GM12878 (cell line): ENCODE measurements around the gene DSG1. TPM values are rescaled to one million over a fixed set of nuclear protein-coding genes. Genes with fewer than 3 reads are reported as not detected.

Experiments
- ATAC-seq: fragments of 200-7000 bp; cut with Tn5 transposase; 3 replicates; pipeline ENCODE4 v1.9.1; 2020; ENCODE audit warnings: mild to moderate bottlenecking, moderate library complexity
- BruUV-seq: library from RNA; stranded (reverse); fragments of 400-500 nt; replicated peaks from 2 replicates; lab custom pipeline; 2021; lab: Mats Ljungman, UMichigan
- CTCF ChIA-PET: fragments of 300-600 bp; sonication (Branson Sonifier 250); formaldehyde crosslinking; extraction: SDS; loops from one replicate; lab custom pipeline; 2021; ENCODE audit warnings: inconsistent platforms; lab: Yijun Ruan, JAX
- POLR2A ChIA-PET: fragments of 350-600 bp; formaldehyde crosslinking; extraction: SDS; loops from one replicate; lab custom pipeline; 2021; ENCODE audit warnings: inconsistent platforms; lab: Charles Lee
- RAD21 ChIA-PET: fragments of 300-600 bp; sonication (Branson Sonifier 250); formaldehyde crosslinking; loops from one replicate; lab custom pipeline; 2023; ENCODE audit warnings: antibody characterized with exemption; ENCODE audit not compliant: unreplicated experiment; lab: Charles Lee
- SMC1A ChIA-PET: fragments of 300-600 bp; sonication (Branson Sonifier 250); formaldehyde crosslinking; loops from one replicate; lab custom pipeline; 2023; ENCODE audit not compliant: unreplicated experiment, uncharacterized antibody; lab: Charles Lee
- DNase-seq: peaks from one replicate; pipeline ENCODE4 v3.0.0-alpha.2; 2011; ENCODE audit warnings: low read depth, low spot score
- FAIRE-seq: peaks from 3 replicates; lab custom pipeline; 2011; peaks lifted over from hg19 to GRCh38; lab: Jason Lieb, UNC
- H2AFZ ChIP-seq: 2 replicates; pipeline ENCODE4 v1.6.0; 2011; ENCODE audit warnings: low read depth, low read length, control low read depth; ENCODE audit not compliant: control insufficient read depth
- H3K27ac ChIP-seq: 2 replicates; pipeline ENCODE4 v1.5.1; 2011; ENCODE audit warnings: control low read depth; ENCODE audit not compliant: control insufficient read depth, insufficient read depth
- H3K27me3 ChIP-seq, 2 experiments: replicated peaks in 1 of 2; 2 replicates each; pipeline versions ENCODE4 v1.6.0 to v1.6.1; 2011; ENCODE audit warnings: low read length in 1 of 2; ENCODE audit not compliant: control insufficient read depth in 2 of 2, insufficient read depth in 2 of 2
- H3K36me3 ChIP-seq, 2 experiments: 2 replicates each; pipeline ENCODE4 v1.5.1; 2011; ENCODE audit warnings: low read length in 1 of 2; ENCODE audit not compliant: control insufficient read depth in 2 of 2, insufficient read depth in 2 of 2
- H3K4me1 ChIP-seq: 2 replicates; pipeline ENCODE4 v1.6.1; 2011; ENCODE audit warnings: mild to moderate bottlenecking, low read length, moderate library complexity, mixed read lengths; ENCODE audit not compliant: control insufficient read depth, insufficient read depth
- H3K4me2 ChIP-seq: 2 replicates; pipeline ENCODE4 v1.6.0; 2011; ENCODE audit warnings: control low read depth; ENCODE audit not compliant: control insufficient read depth, insufficient read depth
- H3K4me3 ChIP-seq: fragments of 200-600 bp; sonication (generic); 2 replicates; pipeline ENCODE4 v1.5.1; 2016
- H3K79me2 ChIP-seq: 2 replicates; pipeline ENCODE4 v1.6.0; 2011; ENCODE audit warnings: low read length; ENCODE audit not compliant: control insufficient read depth, insufficient read depth
- H3K9ac ChIP-seq: 2 replicates; pipeline ENCODE4 v1.8.0; 2011; ENCODE audit warnings: low read length, control low read depth, mixed read lengths; ENCODE audit not compliant: control insufficient read depth, insufficient read depth
- H3K9me3 ChIP-seq: replicated peaks from 3 replicates; pipeline ENCODE4 v1.5.1; 2011; ENCODE audit warnings: mild to moderate bottlenecking, low read length; ENCODE audit not compliant: control insufficient read depth, insufficient read depth
- H4K20me1 ChIP-seq: 2 replicates; pipeline ENCODE4 v1.6.0; 2011; ENCODE audit not compliant: control insufficient read depth, insufficient read depth
- CHD1 ChIP-seq: IDR thresholded peaks from 2 replicates; pipeline ENCODE4 v1.6.1; 2012; ENCODE audit warnings: low read depth, low read length, improper control_type of control experiment
- FOS ChIP-seq: IDR thresholded peaks from 3 replicates; pipeline ENCODE4 v1.6.1; 2011; ENCODE audit warnings: borderline replicate concordance; ENCODE audit not compliant: insufficient read length; ENCODE audit errors: extremely low read depth
- FOXK2 ChIP-seq: fragments of 450-650 bp; IDR thresholded peaks from 2 replicates; pipeline ENCODE4 v1.6.1; 2017; ENCODE audit warnings: mild to moderate bottlenecking, moderate library complexity
- POU2F2 ChIP-seq: IDR thresholded peaks from 3 replicates; pipeline ENCODE4 v1.6.1; 2011; ENCODE audit warnings: low read depth, mild to moderate bottlenecking, low read length, borderline replicate concordance
- SKIL ChIP-seq: fragments of 450-650 bp; IDR thresholded peaks from 2 replicates; pipeline ENCODE4 v1.6.1; 2017; ENCODE audit warnings: mild to moderate bottlenecking, low read depth, inconsistent platforms; ENCODE audit not compliant: poor library complexity, severe bottlenecking
- SMAD5 ChIP-seq: IDR thresholded peaks from 2 replicates; pipeline ENCODE4 v1.6.1; 2016; ENCODE audit warnings: antibody characterized with exemption, low read depth
- YY1 ChIP-seq: IDR thresholded peaks from 2 replicates; pipeline ENCODE4 v1.6.1; 2011; ENCODE audit warnings: low read depth, mild to moderate bottlenecking, low read length
- in situ Hi-C: fragments of 300-500 bp; cut with MboI; formaldehyde crosslinking; loops from 9 replicates; pipeline ENCODE4 v1.14.3; 2018; ENCODE audit warnings: mixed read lengths
- intact Hi-C: fragments of 100-400 bp; cut with micrococcal nuclease; formaldehyde crosslinking; loops from one replicate; pipeline ENCODE4 v1.14.2; 2022; ENCODE audit not compliant: unreplicated experiment
- polyA plus RNA-seq, 11 experiments: library from polyadenylated mRNA; depleted of rRNA in 4 of 11; unstranded in 6 of 11; stranded (reverse) in 5 of 11; fragments of >200 nt; fragmentation: Nextera tagmentation in 4 of 11; fragmentation: Illumina TruSeq in 1 of 11; extraction: Ambion mirVana in 4 of 11; extraction: Trizol in 1 of 11; gene quantifications; 1 replicate in 1 of 11; 2 replicates in 10 of 11; pipeline versions ENCODE4 v1.2.1 to v1.2.3, GENCODE V29; 2011 to 2016; ENCODE audit warnings: inconsistent platforms in 2 of 11, missing spikeins in 2 of 11, low read depth in 1 of 11
- total RNA-seq, 4 experiments: library from RNA; depleted of rRNA in 3 of 4; stranded (reverse); fragments of >200 nt in 3 of 4; fragmentation: Illumina TruSeq in 1 of 4; extraction: Trizol in 1 of 4; gene quantifications; 2 replicates each; pipeline versions ENCODE4 v1.2.1 to v1.2.3, GENCODE V29; 2013 to 2021
- TF ChIP-seq, protein P1 (sequence below): fragments of 450-650 bp; IDR thresholded peaks from 2 replicates; pipeline ENCODE4 v1.6.1; 2014; ENCODE audit warnings: mild to moderate bottlenecking

The DSG1 gene
- total and polyA plus RNA-seq, 10 of the 15 experiments (the other 5 are each of a cell fraction or from before 2014, with no cell fraction given) = 0.10 to 5.0 (median 2.6) TPM

DNA sequence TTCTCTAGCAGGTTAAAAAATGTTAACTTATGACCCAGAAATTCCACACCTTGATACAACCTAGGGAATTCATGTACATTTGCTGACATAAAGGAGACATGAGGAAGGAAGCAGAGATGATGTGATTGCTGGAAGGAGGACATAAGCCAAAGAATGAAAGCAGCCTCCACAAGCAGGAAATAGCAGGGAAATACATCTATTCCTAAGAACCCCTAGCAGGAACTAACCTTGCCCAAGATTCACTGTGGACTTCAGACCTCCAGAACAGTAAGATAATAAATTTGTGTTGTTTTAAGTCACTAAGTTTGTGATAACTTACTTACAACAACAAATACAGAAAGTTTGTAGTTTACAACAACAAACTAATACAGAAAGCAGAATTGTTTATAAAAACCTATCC lies 54.0 kb downstream of the DSG1 start:
- intact Hi-C loops = no loop called here
- H3K27me3 ChIP-seq = no peaks in the 10 kb centered on the region
- H3K4me3 ChIP-seq = no peak overlapping the region
- no peaks in the 10 kb centered on the region for H3K79me2 ChIP-seq
- no peak overlapping the region for H2AFZ ChIP-seq
- POLR2A ChIA-PET = no interaction called here
- in situ Hi-C loops = no loop called here
- H3K36me3 ChIP-seq = no peaks in the 10 kb centered on the region
- no peaks in the 10 kb centered on the region for H3K9me3 ChIP-seq
- no peak for DNase-seq
- TF ChIP-seq FOS (no peak), SMAD5 (no peak), FOXK2 (no peak), YY1 (no peak), CHD1 (no peak), POU2F2 (no peak), SKIL (no peak)
- TF ChIP-seq, protein P1, sequence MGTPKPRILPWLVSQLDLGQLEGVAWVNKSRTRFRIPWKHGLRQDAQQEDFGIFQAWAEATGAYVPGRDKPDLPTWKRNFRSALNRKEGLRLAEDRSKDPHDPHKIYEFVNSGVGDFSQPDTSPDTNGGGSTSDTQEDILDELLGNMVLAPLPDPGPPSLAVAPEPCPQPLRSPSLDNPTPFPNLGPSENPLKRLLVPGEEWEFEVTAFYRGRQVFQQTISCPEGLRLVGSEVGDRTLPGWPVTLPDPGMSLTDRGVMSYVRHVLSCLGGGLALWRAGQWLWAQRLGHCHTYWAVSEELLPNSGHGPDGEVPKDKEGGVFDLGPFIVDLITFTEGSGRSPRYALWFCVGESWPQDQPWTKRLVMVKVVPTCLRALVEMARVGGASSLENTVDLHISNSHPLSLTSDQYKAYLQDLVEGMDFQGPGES = no peak
- RAD21 ChIA-PET = no interaction called here
- CTCF ChIA-PET = no interaction called here
- no peaks in the 10 kb centered on the region for H3K4me1 ChIP-seq
- no TSS peak for BruUV-seq
- H3K9ac ChIP-seq = no peak overlapping the region
- no peak overlapping the region for H3K4me2 ChIP-seq
- ATAC-seq = no peak
- SMC1A ChIA-PET = no interaction called here
- FAIRE-seq = no peak
- no peaks in the 10 kb centered on the region for H4K20me1 ChIP-seq
- H3K27ac ChIP-seq = no peak overlapping the region
